PC-9 (cell line): Measurements from ENCODE around the gene THSD7B. TPM values are rescaled to one million over a fixed set of nuclear protein-coding genes. Genes with fewer than 3 reads are reported as not detected.

Experiments used
- BruUV-seq: library from RNA; stranded (reverse); fragments of 400-500 nt; replicated peaks from 2 replicates; lab custom pipeline; 2021; lab: Mats Ljungman, UMichigan
- CTCF ChIA-PET: fragments of 300-600 bp; sonication (Branson Sonifier 250); formaldehyde crosslinking; loops from one replicate; lab custom pipeline; 2022; ENCODE audit warnings: antibody characterized with exemption; lab: Charles Lee
- POLR2A ChIA-PET: fragments of 300-600 bp; sonication (Branson Sonifier 250); formaldehyde crosslinking; loops from one replicate; lab custom pipeline; 2022; ENCODE audit warnings: antibody characterized with exemption; ENCODE audit not compliant: unreplicated experiment; lab: Charles Lee
- DNase-seq, 2 experiments: peaks; one replicate each; pipeline versions ENCODE4 v3.0.0 to v3.0.0-alpha.2; 2015 to 2022; ENCODE audit warnings: mixed read lengths in 1 of 2
- H2AFZ ChIP-seq: fragments of 200-600 bp; sonication (generic); 2 replicates; pipeline ENCODE4 v1.8.1; 2017; ENCODE audit warnings: antibody characterized with exemption
- H3F3A ChIP-seq: fragments of 200-600 bp; sonication (generic); 2 replicates; pipeline ENCODE4 v1.8.1; 2017; ENCODE audit warnings: antibody characterized with exemption, mild to moderate bottlenecking, low read depth; ENCODE audit not compliant: insufficient read depth
- H3K27ac ChIP-seq: fragments of 200-600 bp; sonication (generic); 2 replicates; pipeline ENCODE4 v1.6.1; 2016; ENCODE audit warnings: mixed run types
- H3K27me3 ChIP-seq: fragments of 200-600 bp; sonication (generic); 2 replicates; pipeline ENCODE4 v1.6.1; 2016; ENCODE audit warnings: low read depth, mixed run types; ENCODE audit not compliant: insufficient read depth
- H3K36me3 ChIP-seq: fragments of 200-600 bp; sonication (generic); 2 replicates; pipeline ENCODE4 v1.6.1; 2016; ENCODE audit warnings: low read depth, mixed run types
- H3K4me1 ChIP-seq: fragments of 200-600 bp; sonication (generic); replicated peaks from 2 replicates; pipeline ENCODE4 v1.6.1; 2016; ENCODE audit warnings: mixed run types; ENCODE audit not compliant: insufficient read depth
- H3K4me2 ChIP-seq: fragments of 200-600 bp; sonication (generic); 2 replicates; pipeline ENCODE4 v1.6.1; 2017; ENCODE audit warnings: mixed run types
- H3K4me3 ChIP-seq: fragments of 200-600 bp; sonication (generic); 2 replicates; pipeline ENCODE4 v1.6.1; 2016; ENCODE audit warnings: mixed run types
- H3K79me2 ChIP-seq: fragments of 200-600 bp; sonication (generic); 2 replicates; pipeline ENCODE4 v1.6.1; 2017; ENCODE audit warnings: low read depth, mixed run types
- H3K9me2 ChIP-seq: fragments of 200-600 bp; sonication (generic); 2 replicates; pipeline ENCODE4 v1.8.1; 2017; ENCODE audit warnings: mild to moderate bottlenecking; ENCODE audit not compliant: insufficient read depth
- H3K9me3 ChIP-seq: fragments of 200-600 bp; sonication (generic); 2 replicates; pipeline ENCODE4 v1.8.1; 2016; ENCODE audit warnings: low read depth; ENCODE audit not compliant: insufficient read depth
- H4K20me1 ChIP-seq: fragments of 200-600 bp; sonication (generic); 2 replicates; pipeline ENCODE4 v1.8.1; 2017; ENCODE audit not compliant: insufficient read depth
- CTCF ChIP-seq: fragments of 200-600 bp; sonication (generic); conservative IDR thresholded peaks from 2 replicates; pipeline ENCODE4 v1.6.1; 2017; ENCODE audit warnings: mixed run types, antibody characterized with exemption, mild to moderate bottlenecking, moderate library complexity
- EZH2 ChIP-seq: fragments of 200-600 bp; sonication (generic); IDR thresholded peaks from 2 replicates; pipeline ENCODE4 v1.8.0; 2017; ENCODE audit warnings: antibody characterized with exemption, low read depth
- intact Hi-C: fragments of 100-400 bp; cut with micrococcal nuclease; formaldehyde crosslinking; loops from one replicate; pipeline ENCODE4 v1.10.0; 2022; ENCODE audit not compliant: unreplicated experiment
- total RNA-seq: library from RNA; stranded (reverse); gene quantifications from 2 replicates; pipeline ENCODE4 v1.2.3, GENCODE V29; 2021

The THSD7B gene
- total RNA-seq, 1 experiment from 2014 or later = not detected

GRCh38 chr2:137005210-137005609 lies 239.9 kb downstream of the THSD7B start:
- Histone ChIP-seq H3K4me2 (no peak overlapping the region), H3K27ac (no peak overlapping the region), H3K27me3 (no peaks in the 10 kb centered on the region), H3K79me2 (no peaks in the 10 kb centered on the region), H3F3A (no peaks in the 10 kb centered on the region), H3K9me2 (no peaks in the 10 kb centered on the region), H3K4me1 (no peaks in the 10 kb centered on the region), H3K4me3 (no peak overlapping the region), H3K36me3 (no peaks in the 10 kb centered on the region), H2AFZ (no peak overlapping the region), H4K20me1 (no peaks in the 10 kb centered on the region), H3K9me3 (no peaks in the 10 kb centered on the region)
- ChIA-PET POLR2A (no interaction called here), CTCF (no interaction called here)
- TF ChIP-seq EZH2 (no peak), CTCF (no peak)
- BruUV-seq = no TSS peak
- no peak for DNase-seq
- intact Hi-C loops = no loop called here

- H3K4me2 ChIP-seq = no peak overlapping the region
- H3K79me2 ChIP-seq = no peaks in the 10 kb centered on the region
- no peak for DNase-seq
- H2AFZ ChIP-seq = no peak overlapping the region
- ChIA-PET CTCF (no interaction called here), POLR2A (no interaction called here)
- no peaks in the 10 kb centered on the region for H3K4me1 ChIP-seq
- H3K27ac ChIP-seq = no peak overlapping the region
- intact Hi-C loops = no loop called here
- no peaks in the 10 kb centered on the region for H3F3A ChIP-seq
- BruUV-seq = no TSS peak
- no peaks in the 10 kb centered on the region for H3K36me3 ChIP-seq
- no peak overlapping the region for H3K4me3 ChIP-seq
- no peaks in the 10 kb centered on the region for H3K27me3 ChIP-seq
- H4K20me1 ChIP-seq = no peaks in the 10 kb centered on the region
- TF ChIP-seq EZH2 (no peak), CTCF (no peak)
- no peaks in the 10 kb centered on the region for H3K9me2 ChIP-seq
- H3K9me3 ChIP-seq = no peaks in the 10 kb centered on the region
Measured at GRCh38 chr2:137007938-137008337, 242.6 kb downstream of the THSD7B start.

GRCh38 chr2:137009953-137010352 lies 244.6 kb downstream of the THSD7B start:
- Histone ChIP-seq H4K20me1 (no peaks in the 10 kb centered on the region), H3K27me3 (no peaks in the 10 kb centered on the region), H2AFZ (no peak overlapping the region), H3K9me3 (no peaks in the 10 kb centered on the region), H3K9me2 (no peaks in the 10 kb centered on the region), H3F3A (no peaks in the 10 kb centered on the region), H3K4me1 (no peaks in the 10 kb centered on the region), H3K27ac (no peak overlapping the region), H3K4me3 (no peak overlapping the region), H3K79me2 (no peaks in the 10 kb centered on the region), H3K36me3 (no peaks in the 10 kb centered on the region), H3K4me2 (no peak overlapping the region)
- intact Hi-C loops = no loop called here
- DNase-seq = no peak
- TF ChIP-seq EZH2 = no peak
- no peak for TF ChIP-seq CTCF
- no TSS peak for BruUV-seq
- ChIA-PET POLR2A (no interaction called here), CTCF (no interaction called here)
